ENCODE results near the gene SIPA1L2. TPM values are rescaled to one million over a fixed set of nuclear protein-coding genes. Genes with fewer than 3 reads are reported as not detected.

Gene SIPA1L2
- total and polyA plus RNA-seq, 4 donors = 5.3 to 60.1 (median 30.4) TPM

- no peak overlapping the region for H3K4me3 ChIP-seq
- H3K9ac ChIP-seq (ENCODE audit: insufficient read depth in 1 of 2, low read length in 2 of 2) = no peak overlapping the region
- H3K27me3 ChIP-seq (ENCODE audit: control insufficient read depth in 3 of 3, insufficient read depth in 3 of 3, low read length in 2 of 3) = peaks cover 0 to 3% (median 0%) of the 10 kb centered on the region in 3 donors
- no peak for TF ChIP-seq CTCF (IDR thresholded peaks at IDR 0.05; ENCODE audit: control extremely low read depth, extremely low read depth)
- H3K4me1 ChIP-seq (ENCODE audit: control insufficient read depth in 5 of 5, insufficient read depth in 5 of 5, low read length in 5 of 5) = peaks cover 0 to 6% (median 0%) of the 10 kb centered on the region in 5 donors
- H3K9me3 ChIP-seq (ENCODE audit: control insufficient read depth in 4 of 4, insufficient read depth in 3 of 4, low read length in 3 of 4) = no peaks in the 10 kb centered on the region
- no peak for ATAC-seq (ENCODE audit: insufficient read depth, low FRiP score)
- 60 to 67% methylated on average over 3 of the region's 3 CpGs for WGBS, 2 donors
- H3K27ac ChIP-seq (ENCODE audit: low read depth in 1 of 2, low read length in 1 of 2) = no peak overlapping the region
- peak in 2 of 3 donors; percentile 7 to 37 for DNase-seq
- no peaks in the 10 kb centered on the region for H3K36me3 ChIP-seq (ENCODE audit: control insufficient read depth in 4 of 4, insufficient read depth in 4 of 4, low read length in 4 of 4)
Observed at GRCh38 chr1:232657426-232658005, 27.6 kb upstream of the SIPA1L2 start.

- H3K27ac ChIP-seq (ENCODE audit: low read depth in 1 of 2, low read length in 1 of 2) = no peak overlapping the region
- H3K4me1 ChIP-seq (ENCODE audit: control insufficient read depth in 5 of 5, insufficient read depth in 5 of 5, low read length in 5 of 5) = peaks cover 0 to 6% (median 0%) of the 10 kb centered on the region in 5 donors
- no peak for DNase-seq
- no peak overlapping the region for H3K4me3 ChIP-seq
- ATAC-seq (ENCODE audit: insufficient read depth, low FRiP score) = no peak
- WGBS, 2 donors = 65 to 66% methylated on average over 4 of the region's 4 CpGs
- no peaks in the 10 kb centered on the region for H3K36me3 ChIP-seq (ENCODE audit: control insufficient read depth in 4 of 4, insufficient read depth in 4 of 4, low read length in 4 of 4)
- peaks cover 0 to 3% (median 0%) of the 10 kb centered on the region in 3 donors for H3K27me3 ChIP-seq (ENCODE audit: control insufficient read depth in 3 of 3, insufficient read depth in 3 of 3, low read length in 2 of 3)
- TF ChIP-seq CTCF (IDR thresholded peaks at IDR 0.05; ENCODE audit: control extremely low read depth, extremely low read depth) = no peak
- H3K9me3 ChIP-seq (ENCODE audit: control insufficient read depth in 4 of 4, insufficient read depth in 3 of 4, low read length in 3 of 4) = no peaks in the 10 kb centered on the region
- no peak overlapping the region for H3K9ac ChIP-seq (ENCODE audit: insufficient read depth in 1 of 2, low read length in 2 of 2)
Observed at GRCh38 chr1:232655746-232656085, 25.8 kb upstream of the SIPA1L2 start.

GRCh38 chr1:232655028-232655745 is 25.3 kb upstream of the SIPA1L2 start:
- H3K9me3 ChIP-seq (ENCODE audit: control insufficient read depth in 4 of 4, insufficient read depth in 3 of 4, low read length in 3 of 4) = no peaks in the 10 kb centered on the region
- ATAC-seq (ENCODE audit: insufficient read depth, low FRiP score) = no peak
- no peak overlapping the region for H3K27ac ChIP-seq (ENCODE audit: low read depth in 1 of 2, low read length in 1 of 2)
- H3K4me1 ChIP-seq (ENCODE audit: control insufficient read depth in 5 of 5, insufficient read depth in 5 of 5, low read length in 5 of 5) = peaks cover 0 to 6% (median 0%) of the 10 kb centered on the region in 5 donors
- no peak for TF ChIP-seq CTCF (IDR thresholded peaks at IDR 0.05; ENCODE audit: control extremely low read depth, extremely low read depth)
- H3K9ac ChIP-seq (ENCODE audit: insufficient read depth in 1 of 2, low read length in 2 of 2) = no peak overlapping the region
- H3K36me3 ChIP-seq (ENCODE audit: control insufficient read depth in 4 of 4, insufficient read depth in 4 of 4, low read length in 4 of 4) = no peaks in the 10 kb centered on the region
- peaks cover 0 to 3% (median 0%) of the 10 kb centered on the region in 3 donors for H3K27me3 ChIP-seq (ENCODE audit: control insufficient read depth in 3 of 3, insufficient read depth in 3 of 3, low read length in 2 of 3)
- H3K4me3 ChIP-seq = no peak overlapping the region
- peak in 2 of 3 donors; percentile 22 to 34 for DNase-seq
- WGBS, 2 donors = 52 to 57% methylated on average over 5 of the region's 5 CpGs
